Measurements from ENCODE around the gene ZNF618. TPM values are rescaled to one million over a fixed set of nuclear protein-coding genes. Genes with fewer than 3 reads are reported as not detected.

Gene ZNF618
- total and polyA plus RNA-seq, 2 experiments from 2014 or later = 20.0 to 26.0 TPM

GRCh38 chr9:114002271-114002985 is 126.3 kb downstream of the ZNF618 start:
- H3K9me3 ChIP-seq (ENCODE audit: low read depth) = no peaks in the 10 kb centered on the region
- H3K36me3 ChIP-seq = peaks cover 15% of the 10 kb centered on the region
- no peak for TF ChIP-seq CTCF (IDR thresholded peaks at IDR 0.05; ENCODE audit: low read depth, low read length)
- H3K4me1 ChIP-seq (ENCODE audit: low read depth) = peaks cover 16% of the 10 kb centered on the region
- no peaks in the 10 kb centered on the region for H3K27me3 ChIP-seq
- DNase-seq (ENCODE audit: low read depth in 1 of 2, low spot score in 1 of 2) = no peak
- no peak overlapping the region for H3K4me3 ChIP-seq
- H3K27ac ChIP-seq = peak overlapping the region; percentile 28

GRCh38 chr9:114002986-114003350 is 126.9 kb downstream of the ZNF618 start:
- Histone ChIP-seq H3K4me3 (no peak overlapping the region), H3K36me3 (peaks cover 17% of the 10 kb centered on the region), H3K4me1 (ENCODE audit: low read depth) (peaks cover 16% of the 10 kb centered on the region), H3K27ac (peak overlapping the region; percentile 91), H3K9me3 (ENCODE audit: low read depth) (no peaks in the 10 kb centered on the region), H3K27me3 (no peaks in the 10 kb centered on the region)
- TF ChIP-seq CTCF (IDR thresholded peaks at IDR 0.05; ENCODE audit: low read depth, low read length) = no peak
- no peak for DNase-seq (ENCODE audit: low read depth in 1 of 2, low spot score in 1 of 2)

GRCh38 chr9:114003351-114003750 is 127.2 kb downstream of the ZNF618 start:
- peak overlapping the region; percentile 91 for H3K27ac ChIP-seq
- H3K36me3 ChIP-seq = peaks cover 17% of the 10 kb centered on the region
- H3K27me3 ChIP-seq = no peaks in the 10 kb centered on the region
- TF ChIP-seq CTCF (IDR thresholded peaks at IDR 0.05; ENCODE audit: low read depth, low read length) = no peak
- no peaks in the 10 kb centered on the region for H3K9me3 ChIP-seq (ENCODE audit: low read depth)
- no peak overlapping the region for H3K4me3 ChIP-seq
- no peak for DNase-seq (ENCODE audit: low read depth in 1 of 2, low spot score in 1 of 2)
- peaks cover 16% of the 10 kb centered on the region for H3K4me1 ChIP-seq (ENCODE audit: low read depth)

- H3K4me1 ChIP-seq (ENCODE audit: low read depth) = peaks cover 16% of the 10 kb centered on the region
- peaks cover 17% of the 10 kb centered on the region for H3K36me3 ChIP-seq
- peak overlapping the region; percentile 91 for H3K27ac ChIP-seq
- no peaks in the 10 kb centered on the region for H3K27me3 ChIP-seq
- no peaks in the 10 kb centered on the region for H3K9me3 ChIP-seq (ENCODE audit: low read depth)
- no peak overlapping the region for H3K4me3 ChIP-seq
- no peak for TF ChIP-seq CTCF (IDR thresholded peaks at IDR 0.05; ENCODE audit: low read depth, low read length)
- DNase-seq (ENCODE audit: low read depth in 1 of 2, low spot score in 1 of 2) = peak in 1 of 2 donors; percentile 50
Observed at GRCh38 chr9:114003758-114004157, 127.6 kb downstream of the ZNF618 start.

- peak; percentile 68 to 75 for DNase-seq (ENCODE audit: low read depth in 1 of 2, low spot score in 1 of 2)
- TF ChIP-seq CTCF (IDR thresholded peaks at IDR 0.05; ENCODE audit: low read depth, low read length) = no peak
- Histone ChIP-seq H3K9me3 (ENCODE audit: low read depth) (no peaks in the 10 kb centered on the region), H3K27ac (peak overlapping the region; percentile 91), H3K4me1 (ENCODE audit: low read depth) (peaks cover 16% of the 10 kb centered on the region), H3K27me3 (no peaks in the 10 kb centered on the region), H3K4me3 (no peak overlapping the region), H3K36me3 (peaks cover 17% of the 10 kb centered on the region)
Observed at GRCh38 chr9:114004221-114004716, 128.2 kb downstream of the ZNF618 start.

Measured in cardiac muscle cell (in vitro differentiated cells and primary cell).